Keratinocyte (primary cell): Measurements from ENCODE around the gene RASA3. TPM values are rescaled to one million over a fixed set of nuclear protein-coding genes. Genes with fewer than 3 reads are reported as not detected.

Source experiments
- DNase-seq: peaks from one replicate; pipeline ENCODE4 v3.0.0-alpha.2; 2011; ENCODE audit warnings: low read depth, missing footprints, low spot score
- FAIRE-seq: peaks from 2 replicates; lab custom pipeline; 2011; peaks lifted over from hg19 to GRCh38; lab: Jason Lieb, UNC
- H2AFZ ChIP-seq: 2 replicates; pipeline ENCODE4 v1.6.0; 2012; ENCODE audit warnings: low read length, control low read depth, inconsistent platforms; ENCODE audit not compliant: control insufficient read depth
- H3K27ac ChIP-seq: 2 replicates; pipeline ENCODE4 v1.5.1; 2011; ENCODE audit warnings: low read length; ENCODE audit not compliant: control insufficient read depth, insufficient read depth
- H3K27me3 ChIP-seq: 3 replicates; pipeline ENCODE4 v1.6.0; 2011; ENCODE audit warnings: low read length; ENCODE audit not compliant: control insufficient read depth, insufficient read depth; ENCODE audit errors: extremely low read depth
- H3K36me3 ChIP-seq, 2 experiments: 2 replicates in 1 of 2; 3 replicates in 1 of 2; pipeline ENCODE4 v1.5.1; 2011; ENCODE audit warnings: low read length in 2 of 2, mild to moderate bottlenecking in 1 of 2; ENCODE audit not compliant: control insufficient read depth in 2 of 2, insufficient read depth in 2 of 2; ENCODE audit errors: extremely low read depth in 1 of 2
- H3K4me1 ChIP-seq: 3 replicates; pipeline ENCODE4 v1.5.1; 2011; ENCODE audit warnings: low read length; ENCODE audit not compliant: control insufficient read depth, insufficient read depth; ENCODE audit errors: extremely low read depth
- H3K4me2 ChIP-seq: 3 replicates; pipeline ENCODE4 v1.6.0; 2011; ENCODE audit warnings: low read depth, low read length; ENCODE audit not compliant: control insufficient read depth, insufficient read depth; ENCODE audit errors: extremely low read depth
- H3K4me3 ChIP-seq, 3 experiments: fragments of 200-600 bp in 1 of 3; sonication (generic) in 1 of 3; 2 replicates in 2 of 3; 3 replicates in 1 of 3; pipeline ENCODE4 v1.5.1; 2011 to 2016; ENCODE audit warnings: low read length in 3 of 3, mild to moderate bottlenecking in 3 of 3, control low read depth in 2 of 3, inconsistent platforms in 1 of 3, low read depth in 1 of 3, mixed read lengths in 1 of 3, mixed run types in 1 of 3, moderate library complexity in 1 of 3; ENCODE audit not compliant: control insufficient read depth in 2 of 3, insufficient read depth in 2 of 3; ENCODE audit errors: extremely low read depth in 1 of 3
- H3K79me2 ChIP-seq: 2 replicates; pipeline ENCODE4 v1.6.0; 2012; ENCODE audit warnings: low read length; ENCODE audit not compliant: control insufficient read depth, insufficient read depth
- H3K9ac ChIP-seq: 3 replicates; pipeline ENCODE4 v1.6.0; 2011; ENCODE audit warnings: low read length; ENCODE audit not compliant: control insufficient read depth, insufficient read depth; ENCODE audit errors: extremely low read depth
- H3K9me1 ChIP-seq: 3 replicates; pipeline ENCODE4 v1.6.0; 2011; ENCODE audit warnings: low read length; ENCODE audit not compliant: control insufficient read depth, insufficient read depth; ENCODE audit errors: extremely low read depth
- H3K9me3 ChIP-seq: 2 replicates; pipeline ENCODE4 v1.5.1; 2012; ENCODE audit warnings: low read depth, low read length; ENCODE audit not compliant: control insufficient read depth
- H4K20me1 ChIP-seq: 3 replicates; pipeline ENCODE4 v1.6.0; 2011; ENCODE audit warnings: low read length; ENCODE audit not compliant: control insufficient read depth, insufficient read depth; ENCODE audit errors: extremely low read depth
- CTCF ChIP-seq, 3 experiments: IDR thresholded peaks in 1 of 3; conservative IDR thresholded peaks in 1 of 3; optimal IDR thresholded peaks in 1 of 3; 2 replicates in 2 of 3; 3 replicates in 1 of 3; pipeline versions ENCODE3 to v1.5.1; 2011; ENCODE audit warnings: low read length in 3 of 3, mild to moderate bottlenecking in 3 of 3, moderate library complexity in 2 of 3, control low read depth in 1 of 3, inconsistent platforms in 1 of 3; ENCODE audit not compliant: insufficient read depth in 2 of 3; ENCODE audit errors: extremely low read depth in 1 of 3
- EZH2 ChIP-seq: IDR thresholded peaks from one replicate; pipeline ENCODE4 v1.6.1; 2012; ENCODE audit warnings: inconsistent platforms, mild to moderate bottlenecking, low read length, moderate library complexity
- dilution Hi-C: fragments of 300-500 bp; cut with MboI; formaldehyde crosslinking; loops from one replicate; pipeline ENCODE4 v1.7.0; 2020; ENCODE audit warnings: low sequenced_read_pairs; ENCODE audit not compliant: extremely low pct_ligation_motif_present
- polyA plus RNA-seq, 5 experiments: library from polyadenylated mRNA; depleted of rRNA in 3 of 5; stranded (reverse) in 3 of 5; stranded (forward) in 1 of 5; unstranded in 1 of 5; fragments of >200 nt; gene quantifications; 1 replicate in 1 of 5; 2 replicates in 3 of 5; 3 replicates in 1 of 5; pipeline versions ENCODE4 v1.2.1 to v1.2.3, GENCODE V29; 2011 to 2012; ENCODE audit warnings: missing spikeins in 2 of 5, low read depth in 1 of 5, low replicate concordance in 1 of 5

The RASA3 gene
- polyA plus RNA-seq, 1 donor (not counting 4 experiments of a cell fraction or from before 2014, with no cell fraction given), result 4.1 TPM

- no peak overlapping the region for H3K4me3 ChIP-seq
- peaks cover 2% of the 10 kb centered on the region for H3K9me3 ChIP-seq
- dilution Hi-C loops, result no loop called here
- H3K27ac ChIP-seq, result no peak overlapping the region
- FAIRE-seq (no peak), DNase-seq (no peak)
- TF ChIP-seq EZH2, result no peak
- no peak for TF ChIP-seq CTCF (optimal IDR thresholded peaks at IDR 0.05 in 1 of 3, IDR thresholded peaks at IDR 0.05 in 1 of 3, conservative IDR thresholded peaks at IDR 0.05 in 1 of 3; ENCODE audit: extremely low read depth in 1 of 3, insufficient read depth in 2 of 3, low read length in 3 of 3)
- H3K9ac ChIP-seq, result no peak overlapping the region
- H3K79me2 ChIP-seq, result peaks cover 8% of the 10 kb centered on the region
- peaks cover 4% of the 10 kb centered on the region for H3K4me1 ChIP-seq
- H3K36me3 ChIP-seq, result no peaks in the 10 kb centered on the region
- H3K4me2 ChIP-seq, result no peak overlapping the region
- H2AFZ ChIP-seq, result no peak overlapping the region
- peaks cover 7% of the 10 kb centered on the region for H3K27me3 ChIP-seq
- peaks cover 7% of the 10 kb centered on the region for H4K20me1 ChIP-seq
- H3K9me1 ChIP-seq, result no peaks in the 10 kb centered on the region
Observed at GRCh38 chr13:114095486-114095885, 36.9 kb downstream of the RASA3 start.

- Histone ChIP-seq H3K4me2 (no peak overlapping the region), H2AFZ (no peak overlapping the region), H3K79me2 (peaks cover 5% of the 10 kb centered on the region), H3K27me3 (peaks cover 7% of the 10 kb centered on the region), H3K9ac (no peak overlapping the region), H4K20me1 (peaks cover 3% of the 10 kb centered on the region), H3K9me3 (peaks cover 2% of the 10 kb centered on the region), H3K9me1 (no peaks in the 10 kb centered on the region), H3K4me3 (no peak overlapping the region), H3K27ac (no peak overlapping the region), H3K36me3 (no peaks in the 10 kb centered on the region), H3K4me1 (peaks cover 4% of the 10 kb centered on the region)
- DNase-seq (no peak), FAIRE-seq (no peak)
- dilution Hi-C loops, result no loop called here
- no peak for TF ChIP-seq EZH2
Observed at GRCh38 chr13:114093118-114093517, 39.3 kb downstream of the RASA3 start.

DNA sequence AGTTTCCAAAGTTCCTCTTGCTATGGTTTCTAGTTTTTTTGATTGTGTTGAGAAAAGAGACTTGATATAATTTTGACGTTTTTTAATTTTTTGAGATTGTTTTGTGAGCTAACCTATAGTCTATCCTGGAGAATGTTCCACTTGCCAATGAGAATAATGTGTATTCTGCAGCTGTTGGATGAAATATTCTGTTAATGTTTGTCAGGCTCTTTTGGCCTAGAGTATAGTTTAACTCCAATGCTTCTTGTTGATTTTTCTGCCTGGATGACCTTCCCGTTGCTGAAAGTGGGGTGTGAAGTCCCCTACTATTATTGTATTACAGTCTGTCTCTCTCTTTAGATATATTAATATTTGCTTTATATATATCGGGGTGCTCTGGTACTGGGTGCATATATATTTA lies 40.0 kb downstream of the RASA3 start:
- peaks cover 1% of the 10 kb centered on the region for H4K20me1 ChIP-seq

More for the DNA sequence above, 40.0 kb downstream of the RASA3 start:
- Histone ChIP-seq H3K9me1 (no peaks in the 10 kb centered on the region), H3K9ac (no peak overlapping the region), H3K27ac (no peak overlapping the region), H3K36me3 (no peaks in the 10 kb centered on the region), H3K79me2 (peaks cover 5% of the 10 kb centered on the region), H3K27me3 (peaks cover 6% of the 10 kb centered on the region), H3K4me1 (no peaks in the 10 kb centered on the region), H3K9me3 (peaks cover 2% of the 10 kb centered on the region), H3K4me3 (no peak overlapping the region), H3K4me2 (no peak overlapping the region), H2AFZ (no peak overlapping the region)
- DNase-seq (no peak), FAIRE-seq (no peak)
- dilution Hi-C loops, result no loop called here
- TF ChIP-seq EZH2 (no peak), CTCF (optimal IDR thresholded peaks at IDR 0.05 in 1 of 3, IDR thresholded peaks at IDR 0.05 in 1 of 3, conservative IDR thresholded peaks at IDR 0.05 in 1 of 3; ENCODE audit: extremely low read depth in 1 of 3, insufficient read depth in 2 of 3, low read length in 3 of 3) (no peak)
